Measurements from ENCODE around the gene AATK.

The AATK gene, protein sequence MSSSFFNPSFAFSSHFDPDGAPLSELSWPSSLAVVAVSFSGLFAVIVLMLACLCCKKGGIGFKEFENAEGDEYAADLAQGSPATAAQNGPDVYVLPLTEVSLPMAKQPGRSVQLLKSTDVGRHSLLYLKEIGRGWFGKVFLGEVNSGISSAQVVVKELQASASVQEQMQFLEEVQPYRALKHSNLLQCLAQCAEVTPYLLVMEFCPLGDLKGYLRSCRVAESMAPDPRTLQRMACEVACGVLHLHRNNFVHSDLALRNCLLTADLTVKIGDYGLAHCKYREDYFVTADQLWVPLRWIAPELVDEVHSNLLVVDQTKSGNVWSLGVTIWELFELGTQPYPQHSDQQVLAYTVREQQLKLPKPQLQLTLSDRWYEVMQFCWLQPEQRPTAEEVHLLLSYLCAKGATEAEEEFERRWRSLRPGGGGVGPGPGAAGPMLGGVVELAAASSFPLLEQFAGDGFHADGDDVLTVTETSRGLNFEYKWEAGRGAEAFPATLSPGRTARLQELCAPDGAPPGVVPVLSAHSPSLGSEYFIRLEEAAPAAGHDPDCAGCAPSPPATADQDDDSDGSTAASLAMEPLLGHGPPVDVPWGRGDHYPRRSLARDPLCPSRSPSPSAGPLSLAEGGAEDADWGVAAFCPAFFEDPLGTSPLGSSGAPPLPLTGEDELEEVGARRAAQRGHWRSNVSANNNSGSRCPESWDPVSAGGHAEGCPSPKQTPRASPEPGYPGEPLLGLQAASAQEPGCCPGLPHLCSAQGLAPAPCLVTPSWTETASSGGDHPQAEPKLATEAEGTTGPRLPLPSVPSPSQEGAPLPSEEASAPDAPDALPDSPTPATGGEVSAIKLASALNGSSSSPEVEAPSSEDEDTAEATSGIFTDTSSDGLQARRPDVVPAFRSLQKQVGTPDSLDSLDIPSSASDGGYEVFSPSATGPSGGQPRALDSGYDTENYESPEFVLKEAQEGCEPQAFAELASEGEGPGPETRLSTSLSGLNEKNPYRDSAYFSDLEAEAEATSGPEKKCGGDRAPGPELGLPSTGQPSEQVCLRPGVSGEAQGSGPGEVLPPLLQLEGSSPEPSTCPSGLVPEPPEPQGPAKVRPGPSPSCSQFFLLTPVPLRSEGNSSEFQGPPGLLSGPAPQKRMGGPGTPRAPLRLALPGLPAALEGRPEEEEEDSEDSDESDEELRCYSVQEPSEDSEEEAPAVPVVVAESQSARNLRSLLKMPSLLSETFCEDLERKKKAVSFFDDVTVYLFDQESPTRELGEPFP (N-terminal part only)

DNA sequence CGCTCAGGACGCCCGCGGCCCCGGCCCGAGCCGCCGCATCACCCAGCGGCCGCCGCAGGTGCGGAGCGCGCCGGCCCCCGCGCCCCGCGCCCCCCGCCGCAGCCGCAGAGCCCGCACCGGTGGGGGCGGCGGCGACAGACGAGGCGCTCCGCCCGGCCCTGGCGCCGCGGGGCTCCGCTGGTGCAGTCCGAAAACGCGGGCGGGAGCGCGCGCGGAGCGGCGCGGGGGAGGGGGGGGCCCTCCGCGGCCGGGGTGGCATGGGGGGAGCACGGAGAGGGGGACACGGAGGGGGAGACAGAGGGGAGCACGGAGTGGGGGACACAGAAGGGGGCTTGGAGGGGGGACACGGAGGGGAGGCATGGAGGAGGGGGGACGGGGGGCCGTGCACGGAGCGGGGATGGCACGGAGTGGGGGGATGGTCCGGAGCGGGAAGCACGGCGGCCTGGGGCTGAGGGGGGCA, at the start of gene AATK:
Gene AATK (minus strand): TSS at position 189 of the 460 bp plus-strand sequence. CDS start 229 bp downstream, outside the sequence.
- DNase-seq (ENCODE audit: low read depth) = no peak

DNA sequence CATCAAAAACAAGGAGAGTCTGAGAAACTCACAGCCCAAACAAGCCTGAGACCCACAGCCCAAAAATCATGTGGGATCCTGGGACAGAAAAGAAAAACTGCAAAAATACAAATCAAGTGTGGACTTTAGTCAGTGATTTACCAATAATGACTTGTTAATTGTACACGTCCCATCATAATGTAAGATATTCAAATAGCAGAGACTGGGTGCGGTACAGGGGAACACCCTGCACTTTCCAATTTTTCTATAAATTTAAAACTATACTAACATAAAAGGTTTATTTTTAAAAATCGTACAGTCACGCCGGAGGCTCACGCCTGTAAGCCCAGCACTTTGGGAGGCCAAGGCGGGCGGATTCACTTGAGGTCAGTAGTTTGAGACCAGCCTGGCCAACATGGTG, 48.0 kb upstream of the AATK start:
- DNase-seq (ENCODE audit: low read depth) = no peak

DNA sequence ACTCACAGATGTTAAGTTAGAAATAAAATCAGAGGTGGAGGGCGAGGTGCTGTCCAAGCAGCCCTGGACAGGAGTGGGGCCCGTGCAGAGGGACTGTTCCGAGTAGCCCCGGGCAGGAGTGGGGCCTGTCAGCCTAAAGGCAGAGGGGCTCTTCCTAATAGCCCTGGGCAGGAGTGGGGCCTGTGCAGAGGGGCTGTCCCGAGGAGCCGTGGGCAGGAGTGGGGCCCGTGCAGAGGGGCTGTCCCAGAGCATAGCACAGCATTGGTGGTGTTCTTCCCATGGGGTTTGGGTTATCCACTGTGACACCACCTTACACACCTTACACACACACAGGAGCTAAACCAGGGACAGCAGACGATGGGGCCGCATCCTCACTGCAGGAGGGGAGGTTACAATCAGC, 46.3 kb upstream of the AATK start:
- DNase-seq (ENCODE audit: low read depth) = no peak

DNA sequence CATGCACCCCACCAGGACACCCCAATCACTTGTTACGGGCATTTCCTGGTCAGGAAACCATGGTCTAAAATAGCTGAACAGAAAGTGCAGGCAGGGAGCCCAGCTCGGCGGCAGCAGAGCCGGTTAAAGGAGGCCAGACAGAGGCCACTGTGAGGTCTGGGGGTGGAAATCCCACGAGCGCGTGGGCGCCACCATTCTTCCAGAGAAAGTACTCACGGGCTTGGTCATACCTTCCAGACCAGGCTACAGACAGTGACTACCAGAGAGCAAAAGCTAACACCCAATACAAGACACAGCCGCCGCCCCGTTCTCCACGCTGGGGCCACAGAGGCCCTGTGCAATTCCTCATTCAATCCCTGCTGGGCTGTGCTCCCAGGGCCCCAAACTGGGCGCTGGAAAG, 44.8 kb upstream of the AATK start:
- DNase-seq (ENCODE audit: low read depth) = no peak

DNA sequence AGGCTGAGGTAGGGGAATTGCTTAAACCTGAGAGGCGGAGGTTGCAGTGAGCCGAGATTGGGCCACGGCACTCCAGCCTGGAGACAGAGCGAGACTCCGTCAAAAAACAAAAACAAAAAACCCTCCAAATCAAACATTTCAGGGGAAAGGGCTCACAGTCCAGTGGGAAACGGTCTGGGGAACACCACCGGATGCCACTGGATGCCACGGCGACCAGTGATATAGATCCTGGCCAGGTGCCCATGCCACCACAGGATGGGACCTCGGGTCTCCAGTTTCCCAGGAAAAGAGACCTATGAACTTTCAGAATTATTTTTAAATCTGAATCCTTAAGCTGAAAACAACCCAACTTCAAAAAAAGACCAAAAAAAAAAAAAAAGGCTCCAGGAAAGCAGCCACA, 44.4 kb upstream of the AATK start:
- DNase-seq (ENCODE audit: low read depth) = no peak

DNA sequence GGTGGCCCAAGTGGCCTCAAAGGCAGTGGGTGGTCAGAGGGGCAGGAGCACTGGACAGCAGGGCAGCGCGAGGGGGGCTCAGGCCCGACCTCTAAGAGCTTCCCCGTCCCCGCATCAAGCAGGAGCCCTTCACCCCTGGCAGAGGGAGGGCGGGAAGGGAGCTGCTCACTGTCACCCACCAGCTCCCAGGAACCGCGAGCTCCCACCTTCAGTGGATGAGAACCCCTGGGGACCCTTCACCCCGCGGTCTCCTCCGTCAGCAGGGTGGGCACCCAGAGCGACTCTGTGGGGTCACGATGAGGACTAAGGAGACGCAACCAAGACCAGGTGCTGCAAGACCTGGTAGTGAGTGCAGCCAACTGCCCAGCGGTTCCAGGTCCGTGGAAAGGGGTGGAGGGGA, 43.1 kb upstream of the AATK start:
- DNase-seq (ENCODE audit: low read depth) = no peak

DNA sequence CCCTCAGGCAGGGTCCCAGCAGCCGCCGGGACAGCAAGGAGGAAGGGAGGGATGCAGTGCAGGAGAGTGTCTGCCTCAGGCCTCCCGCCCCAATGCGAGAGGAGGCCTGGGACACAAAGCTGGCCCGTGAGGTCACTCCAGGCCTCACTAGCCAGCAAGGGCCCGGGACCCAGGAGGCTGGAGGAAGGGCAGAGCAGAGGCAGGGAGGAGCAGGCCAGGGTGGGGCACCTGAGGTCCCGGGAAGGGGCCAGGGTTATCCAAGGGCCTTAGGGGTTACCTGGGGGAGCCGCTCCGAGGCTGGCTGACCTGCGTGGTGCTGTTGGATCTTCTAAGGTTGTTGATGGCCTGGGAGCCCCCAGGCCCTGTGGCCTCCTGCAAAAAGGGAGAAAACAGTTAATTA, 42.6 kb upstream of the AATK start:
- DNase-seq (ENCODE audit: low read depth) = no peak

DNA sequence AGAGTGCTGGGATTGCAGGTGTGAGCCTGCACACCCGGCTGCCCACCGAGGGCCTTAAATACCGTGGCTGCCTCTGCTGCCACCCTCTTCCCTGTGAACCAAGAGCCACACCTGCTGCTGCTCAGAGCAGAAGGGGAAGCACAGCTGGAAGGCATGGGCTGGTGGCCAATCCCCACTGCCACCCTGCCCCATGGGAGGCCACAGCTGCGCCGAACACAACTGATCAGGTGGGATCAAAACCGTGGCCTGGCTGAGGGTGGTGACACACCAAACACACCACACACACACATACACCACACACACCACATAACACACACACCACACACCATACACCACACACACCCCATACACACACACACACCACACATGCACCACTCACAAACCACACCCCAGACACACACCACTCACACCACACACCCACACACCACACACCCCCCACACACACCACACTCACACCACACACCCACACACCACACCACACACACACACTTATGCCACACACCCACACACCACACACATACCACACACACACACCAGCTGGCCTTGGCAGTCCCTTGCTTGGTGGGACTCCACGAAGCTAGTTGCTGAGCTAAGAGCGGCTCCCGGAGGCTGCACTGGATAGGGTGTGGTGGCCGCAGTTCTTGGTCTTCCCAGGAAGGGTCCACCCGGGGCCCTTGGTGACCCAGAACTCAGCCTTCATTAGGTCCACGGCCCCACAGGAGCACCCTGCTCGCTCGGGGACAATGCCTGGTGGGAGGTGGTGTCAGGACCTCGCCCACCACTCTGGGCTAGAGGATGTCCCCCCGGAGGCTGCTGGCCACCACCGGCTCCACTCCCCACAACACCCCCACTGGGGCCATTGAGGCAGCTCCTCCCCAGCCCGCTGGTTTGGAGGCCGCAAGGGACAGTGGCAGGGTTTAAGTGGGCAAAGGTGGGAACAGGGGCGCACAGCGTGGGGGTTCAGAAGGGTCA, 41.9 kb upstream of the AATK start:
- no peak for DNase-seq (ENCODE audit: low read depth)

DNA sequence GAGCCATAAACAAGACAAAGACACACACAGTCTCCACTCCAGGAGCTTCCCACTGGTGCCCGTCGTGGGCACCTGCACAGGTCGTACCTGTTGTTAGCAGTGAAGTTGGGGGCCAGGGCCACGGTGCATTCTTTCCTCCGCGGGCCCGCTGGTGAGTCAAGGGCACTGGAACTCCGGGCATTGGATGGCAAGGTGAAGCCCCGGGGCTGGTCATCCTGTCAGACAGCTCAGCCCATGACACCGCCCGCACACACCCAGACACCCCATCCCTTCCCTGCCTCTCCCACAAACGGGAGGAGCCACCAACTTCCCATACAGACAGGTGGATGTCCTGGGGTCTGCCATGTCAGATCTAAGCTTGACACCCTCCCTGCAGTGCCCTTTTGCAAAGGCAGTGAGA, 40.6 kb upstream of the AATK start:
- DNase-seq (ENCODE audit: low read depth) = no peak

DNA sequence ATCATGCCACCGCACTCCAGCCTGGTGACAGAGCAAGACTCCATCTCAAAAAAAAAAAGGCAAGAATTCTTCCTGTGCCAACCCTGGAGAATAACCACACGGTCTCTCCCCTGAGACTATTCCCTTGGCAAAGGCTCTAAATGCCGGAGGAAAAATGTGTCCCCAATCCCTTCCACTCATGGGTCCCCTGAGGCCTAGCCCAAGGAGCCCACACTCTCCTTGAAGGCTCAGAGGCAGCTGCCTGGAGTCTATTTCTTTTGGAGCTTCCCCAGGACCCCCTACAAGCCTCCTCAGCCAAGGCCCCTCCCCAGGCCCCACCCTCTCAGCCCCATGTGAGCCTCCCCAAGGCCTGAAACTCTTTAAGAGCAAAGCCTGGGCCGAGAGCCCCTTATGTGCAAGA, 40.1 kb upstream of the AATK start:
- no peak for DNase-seq (ENCODE audit: low read depth)

DNA sequence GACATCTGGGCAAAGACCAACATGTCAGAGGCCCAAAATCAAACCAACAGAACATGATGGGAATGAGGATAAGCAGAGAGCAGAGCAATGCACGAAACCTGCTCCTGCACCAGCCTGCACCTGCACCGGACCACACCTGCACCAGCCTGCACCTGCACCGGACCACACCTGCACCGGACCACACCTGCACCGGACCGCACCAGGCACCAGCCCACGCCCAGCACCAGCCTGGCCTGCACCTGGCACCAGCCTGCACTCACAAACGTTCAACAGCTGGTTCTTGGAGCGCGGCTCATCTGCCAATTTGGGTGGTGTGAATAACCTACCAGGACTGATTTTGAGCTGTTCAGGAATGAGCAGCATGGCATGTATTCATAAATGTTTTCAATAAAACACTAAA, 38.6 kb upstream of the AATK start:
- no peak for DNase-seq (ENCODE audit: low read depth)

DNA sequence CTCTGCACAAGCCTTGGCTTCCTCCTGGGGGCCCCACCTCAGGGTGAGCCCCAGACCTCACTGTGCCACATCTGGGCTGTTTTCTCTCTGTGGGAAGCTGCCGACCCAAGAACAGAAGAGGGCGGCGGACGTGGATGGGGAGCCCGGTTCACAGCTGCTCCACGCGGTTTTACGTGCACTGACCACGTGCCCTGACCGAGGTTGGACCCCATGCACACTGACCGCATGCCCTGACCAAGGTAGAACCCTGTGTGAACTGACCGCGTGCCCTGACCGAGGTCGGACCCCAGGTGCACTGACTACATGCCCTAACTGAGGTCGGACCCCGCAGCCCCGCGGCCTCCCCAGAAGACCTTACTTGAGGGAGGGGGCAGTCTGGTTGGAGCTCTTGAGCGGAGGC, 37.1 kb upstream of the AATK start:
- DNase-seq (ENCODE audit: low read depth) = no peak

DNA sequence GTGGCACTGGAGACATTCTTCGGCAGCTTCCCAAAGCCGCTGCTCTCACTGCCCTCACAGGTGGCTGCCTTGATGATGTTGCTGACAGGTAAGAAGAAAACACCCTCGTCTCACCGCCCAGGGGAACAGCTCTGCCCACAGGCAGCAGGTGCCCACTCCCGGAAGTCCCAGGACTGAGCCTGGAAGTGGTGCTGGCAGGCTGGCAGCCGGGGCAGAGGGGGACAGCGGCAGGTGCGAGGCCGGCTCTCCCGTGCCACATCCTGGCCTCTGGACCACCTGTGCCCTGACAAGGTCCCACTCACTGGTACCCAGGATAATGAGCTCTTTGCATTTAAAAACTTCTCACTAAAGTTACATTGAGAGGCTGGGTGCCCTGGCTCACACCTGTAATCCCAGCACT, 36.3 kb upstream of the AATK start:
- DNase-seq (ENCODE audit: low read depth) = no peak

DNA sequence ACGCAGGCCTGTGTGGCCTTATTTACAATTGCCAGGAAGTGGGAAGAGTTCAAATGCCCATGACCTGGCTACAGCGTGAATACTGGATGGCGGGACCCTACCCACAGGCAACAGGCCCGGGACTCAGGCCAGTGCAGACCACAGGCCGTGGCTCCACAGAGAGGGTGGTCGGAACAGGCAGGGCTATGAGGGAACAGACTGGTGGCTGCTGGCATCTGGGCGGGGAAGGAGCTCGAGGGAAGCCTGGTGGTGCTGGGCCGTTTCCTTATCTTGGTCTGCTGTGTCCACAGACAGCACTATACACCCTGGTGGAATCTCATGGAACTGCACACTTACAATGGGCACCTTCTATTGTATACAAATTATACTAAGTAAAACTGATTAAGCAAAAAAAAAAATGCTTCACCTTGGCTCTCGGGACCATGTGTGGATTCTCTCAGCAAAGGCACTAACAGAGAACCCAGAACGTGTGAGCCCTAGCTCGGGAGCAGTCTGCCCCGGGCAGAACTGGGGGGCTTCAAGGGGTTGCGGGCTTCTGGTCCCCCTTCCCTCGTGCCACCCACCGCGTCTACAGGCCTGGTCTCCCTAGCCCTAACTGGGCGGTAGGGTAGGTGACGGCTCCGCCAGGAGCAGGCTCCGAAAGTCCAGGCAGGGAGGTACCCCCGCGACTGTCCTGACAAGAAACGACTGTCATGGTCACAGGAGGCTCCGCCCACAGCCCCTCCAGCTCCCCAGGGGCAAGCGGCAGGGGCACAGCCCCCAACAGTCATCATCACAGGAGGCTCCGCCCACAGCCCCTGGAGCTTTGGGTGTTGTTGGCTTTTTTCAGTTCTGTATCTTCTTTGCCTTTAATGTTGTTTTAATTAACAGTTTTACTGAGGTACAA, 34.9 kb upstream of the AATK start:
- no peak for DNase-seq (ENCODE audit: low read depth)

DNA sequence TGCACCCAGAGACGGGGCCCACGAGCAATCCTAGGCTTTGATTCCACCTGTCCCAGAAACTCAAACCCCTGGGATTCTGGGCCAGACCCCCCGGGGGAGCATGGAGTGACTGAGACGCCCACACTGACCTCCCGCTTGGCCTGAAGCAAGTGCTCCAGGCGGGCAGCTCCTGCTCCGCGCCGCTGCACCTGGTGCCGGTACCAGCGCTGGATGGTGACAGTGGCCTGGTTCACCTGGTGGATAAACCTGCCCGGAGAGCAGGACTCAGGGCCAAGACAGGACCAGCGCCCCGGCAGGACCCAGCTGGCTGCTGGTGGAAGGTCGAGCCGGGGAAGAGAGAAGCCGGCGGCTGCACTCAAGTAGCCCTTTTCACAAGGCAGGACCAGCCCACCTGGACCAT, 34.2 kb upstream of the AATK start:
- DNase-seq (ENCODE audit: low read depth) = no peak

DNA sequence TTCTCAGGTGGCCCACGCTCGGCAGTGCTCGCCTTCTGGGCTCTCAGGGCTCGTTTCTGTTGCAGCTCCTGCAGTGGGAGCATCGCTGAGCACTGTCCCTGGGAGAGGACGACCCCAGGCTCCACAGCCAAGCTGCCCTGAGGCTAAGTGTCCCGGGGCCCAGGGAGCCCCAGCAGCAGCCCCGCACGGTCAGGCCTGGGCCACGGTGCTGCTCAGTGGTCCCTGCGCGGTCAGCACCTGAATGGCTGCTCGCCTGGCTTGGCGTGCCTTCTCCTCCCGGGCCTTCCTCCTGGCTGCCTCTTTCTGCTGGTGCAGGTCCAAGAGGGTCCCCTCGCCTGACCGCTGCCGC, 33.4 kb upstream of the AATK start:
- DNase-seq (ENCODE audit: low read depth) = no peak

DNA sequence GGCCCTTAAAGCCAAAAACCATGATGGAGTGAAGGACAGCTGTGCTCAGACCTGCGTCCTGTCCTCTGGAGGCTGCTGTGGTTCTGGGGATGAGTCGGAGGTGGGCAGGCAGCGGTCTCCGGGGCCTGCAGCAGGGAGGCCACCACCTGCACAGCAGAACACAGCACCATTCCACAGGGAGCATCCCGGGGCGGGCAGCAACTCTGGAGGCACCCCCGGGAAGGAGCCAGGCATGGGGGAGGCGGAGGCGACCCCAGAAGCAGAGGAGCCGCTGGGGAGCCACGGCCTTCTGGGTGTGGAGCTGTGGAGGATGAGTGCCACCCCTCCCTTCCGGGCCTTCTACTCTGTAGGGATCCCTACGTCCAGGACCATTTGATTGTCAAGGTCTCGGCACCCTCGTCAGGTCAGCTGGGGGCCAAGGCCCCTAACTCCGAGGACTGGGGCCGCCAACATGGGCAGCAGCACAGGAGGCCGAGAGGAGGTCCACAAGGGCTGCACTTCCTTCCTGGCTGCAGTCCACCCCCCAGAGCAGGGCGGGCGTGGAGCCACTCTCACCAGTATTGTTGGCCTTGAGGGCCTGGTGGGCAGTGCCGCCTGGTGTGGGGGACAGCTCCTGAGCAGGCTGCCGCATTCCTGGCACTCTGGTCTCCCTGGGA, 32.9 kb upstream of the AATK start:
- DNase-seq (ENCODE audit: low read depth) = no peak

DNA sequence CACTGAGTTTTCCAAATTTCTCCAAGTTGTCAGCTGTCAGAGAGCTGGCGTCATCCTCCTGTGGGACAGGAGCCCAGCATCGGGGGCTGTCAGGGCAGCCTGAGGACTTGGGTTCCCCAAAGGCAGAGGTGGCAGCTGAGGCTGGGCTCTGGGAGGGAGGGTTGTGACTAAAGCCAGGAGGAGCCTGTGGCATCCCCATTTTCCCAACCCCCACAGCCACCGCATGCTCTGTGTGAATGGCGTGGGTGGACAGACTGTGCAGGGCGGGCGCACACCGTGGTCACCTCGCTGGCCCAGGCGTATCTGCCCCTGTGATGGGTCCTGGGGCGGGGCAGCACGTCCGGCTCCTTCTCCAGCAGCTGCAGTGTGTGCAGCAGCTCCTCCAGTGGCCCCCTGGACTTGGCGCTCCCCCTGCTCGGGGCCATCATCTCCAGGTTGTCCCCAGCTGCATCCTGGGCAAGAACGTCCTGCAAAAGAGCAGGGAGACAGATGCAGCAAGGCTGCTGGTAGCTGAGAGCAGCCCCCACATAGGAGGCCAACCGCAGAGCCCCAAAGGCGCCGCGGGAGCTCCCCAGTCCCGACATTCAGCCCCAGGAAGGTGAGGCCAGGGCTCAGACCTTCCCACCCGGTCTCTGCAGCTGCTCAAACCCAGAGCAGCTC, 31.9 kb upstream of the AATK start:
- no peak for DNase-seq (ENCODE audit: low read depth)

DNA sequence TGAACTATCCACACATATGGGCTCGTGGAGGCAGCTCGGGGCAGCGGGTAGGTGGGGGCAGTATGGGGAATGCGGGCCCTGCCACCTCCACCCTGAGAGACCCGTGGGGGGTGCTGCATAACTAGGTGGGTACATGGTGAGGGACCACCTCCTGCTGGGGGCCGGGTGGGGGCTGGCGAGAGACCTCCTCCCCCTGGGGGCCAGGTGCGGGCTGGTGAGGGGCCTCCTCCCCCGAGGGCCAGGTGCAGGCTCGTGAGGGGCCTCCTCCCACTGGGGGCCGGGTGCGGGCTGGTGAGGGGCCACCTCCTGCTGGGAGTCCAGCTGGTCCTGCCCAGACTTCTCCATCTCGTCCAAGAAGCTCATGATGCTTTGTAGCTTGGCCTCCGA, 31.4 kb upstream of the AATK start:
- no peak for DNase-seq (ENCODE audit: low read depth)
